Activated CD8-positive, alpha-beta T cell treated with anti-CD3 and anti-CD28 coated beads for 36 hours (primary cell): Measurements from ENCODE around the gene ELP6. TPM values are rescaled to one million over a fixed set of nuclear protein-coding genes. Genes with fewer than 3 reads are reported as not detected.

Experiments
- ATAC-seq: fragments of 200-7000 bp; cut with Tn5 transposase; one replicate; pipeline ENCODE4 v1.10.0; 2021; ENCODE audit warnings: mild to moderate bottlenecking, moderate library complexity
- CTCF ChIA-PET: fragments of 350-600 bp; sonication (Branson Sonifier 250); formaldehyde crosslinking; loops from one replicate; lab custom pipeline; 2021; ENCODE audit warnings: antibody characterized with exemption; lab: Charles Lee
- POLR2A ChIA-PET: fragments of 350-600 bp; sonication (Branson Sonifier 250); formaldehyde crosslinking; loops from one replicate; lab custom pipeline; 2021; ENCODE audit warnings: antibody characterized with exemption; lab: Charles Lee
- DNase-seq: peaks from one replicate; pipeline ENCODE4 v3.0.0-alpha.2; 2020
- H3K27ac Mint-ChIP-seq: one replicate; pipeline ENCODE4 v1.8.0; 2021; ENCODE audit warnings: mild to moderate bottlenecking, mixed read lengths
- H3K27me3 Mint-ChIP-seq: one replicate; pipeline ENCODE4 v1.8.0; 2021; ENCODE audit warnings: mixed read lengths
- H3K36me3 Mint-ChIP-seq: one replicate; pipeline ENCODE4 v1.8.0; 2021; ENCODE audit warnings: low read depth, mixed read lengths
- H3K4me1 Mint-ChIP-seq: one replicate; pipeline ENCODE4 v1.8.0; 2021; ENCODE audit warnings: low read depth, mixed read lengths
- H3K4me3 Mint-ChIP-seq: one replicate; pipeline ENCODE4 v1.8.0; 2021; ENCODE audit warnings: mild to moderate bottlenecking, moderate library complexity, mixed read lengths
- H3K9me3 Mint-ChIP-seq: one replicate; pipeline ENCODE4 v1.8.0; 2021; ENCODE audit warnings: mixed read lengths
- CTCF ChIP-seq: fragments of 200-600 bp; IDR thresholded peaks from one replicate; pipeline ENCODE4 v1.8.0; 2022; ENCODE audit warnings: antibody characterized with exemption, mild to moderate bottlenecking
- intact Hi-C: fragments of 100-400 bp; cut with micrococcal nuclease; formaldehyde crosslinking; loops from one replicate; pipeline ENCODE4 v1.10.0; 2022
- total RNA-seq, 2 experiments: library from RNA; stranded (reverse); gene quantifications; one replicate each; pipeline ENCODE4 v1.2.3, GENCODE V29; 2021

ELP6 gene
- total RNA-seq = 10 to 100 TPM; 41.4 to 41.5 TPM

DNA sequence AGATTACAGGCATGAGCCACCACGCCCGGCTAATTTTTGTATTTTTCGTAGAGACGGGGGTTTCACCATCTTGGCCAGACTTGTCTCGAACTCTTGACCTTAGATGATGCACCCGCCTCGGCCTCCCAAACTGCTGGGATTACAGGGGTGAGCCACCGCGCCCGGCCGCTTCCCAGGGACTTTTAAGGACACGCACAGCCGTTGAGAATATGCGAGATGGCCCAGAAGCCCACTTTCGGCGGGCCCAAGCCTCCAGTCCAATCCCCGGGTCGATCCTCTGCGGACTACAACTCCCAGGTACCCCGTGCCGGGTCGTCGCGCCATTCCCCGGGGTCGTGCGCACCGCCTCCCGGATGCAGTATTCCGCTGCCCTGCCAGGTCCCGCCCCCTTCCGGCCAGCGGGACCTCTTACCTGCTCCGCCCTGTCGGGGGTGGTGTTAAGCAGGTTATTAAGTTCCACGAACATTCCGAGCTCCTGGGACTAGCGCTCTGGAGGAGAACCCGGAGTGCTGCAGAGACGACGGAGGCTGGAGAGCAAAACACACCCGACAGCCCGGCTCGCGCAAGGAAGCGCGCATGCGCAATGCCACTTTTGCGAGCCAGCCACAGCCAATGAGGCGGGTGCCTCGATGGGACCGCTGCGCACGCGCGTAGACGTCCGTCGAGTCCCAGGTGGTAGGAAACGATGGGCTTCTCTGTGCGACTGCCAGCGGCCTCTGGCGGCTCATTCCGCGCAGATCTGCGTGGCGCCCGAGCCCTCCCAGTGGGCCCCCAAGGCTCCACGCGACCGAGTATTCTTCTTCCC lies at the start of gene ELP6:
ELP6 (minus strand) TSS at position 588 of the 805 bp plus-strand sequence; CDS start at position 466, 122 bp downstream.
- peak; percentile 53 for TF ChIP-seq CTCF
- intact Hi-C loops = loop anchor here (5.0 kb wide), 1 partner anchor 91 kb away; no protein-coding TSS in a partner anchor
- Mint-ChIP-seq H3K4me3 (peak within 1 kb of the TSS; percentile 96), H3K36me3 (peaks cover 23% of the 10 kb centered on the region), H3K27me3 (no peaks in the 10 kb centered on the region), H3K27ac (peak within 1 kb of the TSS; percentile 99), H3K9me3 (no peaks in the 10 kb centered on the region), H3K4me1 (peaks cover 14% of the 10 kb centered on the region)
- ChIA-PET CTCF (interaction anchor here (1.0 to 1.8 kb wide), 4 partner anchors 9 to 311 kb away, joined by 3 to 6 read pairs (median 3); no protein-coding TSS in a partner anchor), POLR2A (interaction anchor here (0.6 to 1.4 kb wide), 10 partner anchors 9 to 873 kb away, joined by 3 to 4 read pairs (median 3); partner anchors contain the start of gene SCAP)
- ATAC-seq (peak; percentile 95), DNase-seq (peak; percentile 98)

GRCh38 chr3:47556351-47556750 lies 42.8 kb upstream of the ELP6 start:
- Mint-ChIP-seq H3K36me3 (no peaks in the 10 kb centered on the region), H3K4me1 (no peaks in the 10 kb centered on the region), H3K9me3 (no peaks in the 10 kb centered on the region), H3K27me3 (peaks cover 4% of the 10 kb centered on the region), H3K4me3 (no peak overlapping the region), H3K27ac (no peak overlapping the region)
- TF ChIP-seq CTCF = no peak
- ATAC-seq (no peak), DNase-seq (no peak)
- ChIA-PET CTCF (no interaction called here), POLR2A (no interaction called here)
- intact Hi-C loops = no loop called here

- DNase-seq = no peak
- POLR2A ChIA-PET = no interaction called here
- H3K36me3 Mint-ChIP-seq = no peaks in the 10 kb centered on the region
- intact Hi-C loops = no loop called here
- H3K27me3 Mint-ChIP-seq = peaks cover 7% of the 10 kb centered on the region
- no peak overlapping the region for H3K4me3 Mint-ChIP-seq
- TF ChIP-seq CTCF = no peak
- no peak overlapping the region for H3K27ac Mint-ChIP-seq
- no peaks in the 10 kb centered on the region for H3K9me3 Mint-ChIP-seq
- no peak for ATAC-seq
- CTCF ChIA-PET = interaction anchor here (2.0 kb wide), 1 partner anchor 32 kb away, joined by 6 read pairs; no protein-coding TSS in a partner anchor
- H3K4me1 Mint-ChIP-seq = no peaks in the 10 kb centered on the region
Observed at GRCh38 chr3:47554335-47554734, 40.8 kb upstream of the ELP6 start.

DNA sequence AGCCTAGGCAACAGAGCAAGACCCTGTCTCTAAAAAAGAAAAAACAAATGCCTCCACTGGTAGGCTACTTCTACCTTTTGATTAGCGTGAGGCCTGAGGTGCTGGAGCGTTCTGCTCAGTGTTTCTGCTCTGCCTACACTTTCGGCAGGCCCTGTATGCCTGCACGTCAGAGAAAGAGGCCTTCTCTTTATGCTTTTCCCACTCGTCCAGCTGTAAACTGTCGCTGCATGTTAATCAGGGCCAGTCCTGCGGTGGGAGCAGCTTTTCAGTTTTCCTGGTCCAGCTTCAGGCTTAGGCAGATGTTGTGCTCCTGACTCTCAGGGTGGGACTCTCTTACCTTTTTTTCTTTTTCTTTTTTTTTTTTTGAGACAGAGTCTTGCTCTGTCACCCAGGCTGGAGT lies 39.9 kb upstream of the ELP6 start:
- POLR2A ChIA-PET = interaction anchor here (0.7 kb wide), 1 partner anchor 16 kb away, joined by 3 read pairs; no protein-coding TSS in a partner anchor
- no peaks in the 10 kb centered on the region for H3K4me1 Mint-ChIP-seq
- ATAC-seq (no peak), DNase-seq (no peak)
- no peak overlapping the region for H3K27ac Mint-ChIP-seq
- H3K27me3 Mint-ChIP-seq = peaks cover 7% of the 10 kb centered on the region
- H3K36me3 Mint-ChIP-seq = no peaks in the 10 kb centered on the region
- TF ChIP-seq CTCF = no peak
- H3K9me3 Mint-ChIP-seq = no peaks in the 10 kb centered on the region
- CTCF ChIA-PET = interaction anchor here (2.0 kb wide), 1 partner anchor 31 kb away, joined by 6 read pairs; no protein-coding TSS in a partner anchor
- H3K4me3 Mint-ChIP-seq = no peak overlapping the region
- intact Hi-C loops = no loop called here
